ENCODE results near the gene GARNL3. TPM values are rescaled to one million over a fixed set of nuclear protein-coding genes. Genes with fewer than 3 reads are reported as not detected.

The GARNL3 gene, protein sequence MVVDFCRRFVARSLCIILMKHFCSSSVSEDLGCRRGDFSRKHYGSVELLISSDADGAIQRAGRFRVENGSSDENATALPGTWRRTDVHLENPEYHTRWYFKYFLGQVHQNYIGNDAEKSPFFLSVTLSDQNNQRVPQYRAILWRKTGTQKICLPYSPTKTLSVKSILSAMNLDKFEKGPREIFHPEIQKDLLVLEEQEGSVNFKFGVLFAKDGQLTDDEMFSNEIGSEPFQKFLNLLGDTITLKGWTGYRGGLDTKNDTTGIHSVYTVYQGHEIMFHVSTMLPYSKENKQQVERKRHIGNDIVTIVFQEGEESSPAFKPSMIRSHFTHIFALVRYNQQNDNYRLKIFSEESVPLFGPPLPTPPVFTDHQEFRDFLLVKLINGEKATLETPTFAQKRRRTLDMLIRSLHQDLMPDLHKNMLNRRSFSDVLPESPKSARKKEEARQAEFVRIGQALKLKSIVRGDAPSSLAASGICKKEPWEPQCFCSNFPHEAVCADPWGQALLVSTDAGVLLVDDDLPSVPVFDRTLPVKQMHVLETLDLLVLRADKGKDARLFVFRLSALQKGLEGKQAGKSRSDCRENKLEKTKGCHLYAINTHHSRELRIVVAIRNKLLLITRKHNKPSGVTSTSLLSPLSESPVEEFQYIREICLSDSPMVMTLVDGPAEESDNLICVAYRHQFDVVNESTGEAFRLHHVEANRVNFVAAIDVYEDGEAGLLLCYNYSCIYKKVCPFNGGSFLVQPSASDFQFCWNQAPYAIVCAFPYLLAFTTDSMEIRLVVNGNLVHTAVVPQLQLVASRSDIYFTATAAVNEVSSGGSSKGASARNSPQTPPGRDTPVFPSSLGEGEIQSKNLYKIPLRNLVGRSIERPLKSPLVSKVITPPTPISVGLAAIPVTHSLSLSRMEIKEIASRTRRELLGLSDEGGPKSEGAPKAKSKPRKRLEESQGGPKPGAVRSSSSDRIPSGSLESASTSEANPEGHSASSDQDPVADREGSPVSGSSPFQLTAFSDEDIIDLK
- total RNA-seq: 22.9 TPM
- long read RNA-seq, partial matches to known transcripts: 4 of 35 reads
- long read RNA-seq, other reads (novel, unspliced or antisense): 28 of 35 reads

DNA sequence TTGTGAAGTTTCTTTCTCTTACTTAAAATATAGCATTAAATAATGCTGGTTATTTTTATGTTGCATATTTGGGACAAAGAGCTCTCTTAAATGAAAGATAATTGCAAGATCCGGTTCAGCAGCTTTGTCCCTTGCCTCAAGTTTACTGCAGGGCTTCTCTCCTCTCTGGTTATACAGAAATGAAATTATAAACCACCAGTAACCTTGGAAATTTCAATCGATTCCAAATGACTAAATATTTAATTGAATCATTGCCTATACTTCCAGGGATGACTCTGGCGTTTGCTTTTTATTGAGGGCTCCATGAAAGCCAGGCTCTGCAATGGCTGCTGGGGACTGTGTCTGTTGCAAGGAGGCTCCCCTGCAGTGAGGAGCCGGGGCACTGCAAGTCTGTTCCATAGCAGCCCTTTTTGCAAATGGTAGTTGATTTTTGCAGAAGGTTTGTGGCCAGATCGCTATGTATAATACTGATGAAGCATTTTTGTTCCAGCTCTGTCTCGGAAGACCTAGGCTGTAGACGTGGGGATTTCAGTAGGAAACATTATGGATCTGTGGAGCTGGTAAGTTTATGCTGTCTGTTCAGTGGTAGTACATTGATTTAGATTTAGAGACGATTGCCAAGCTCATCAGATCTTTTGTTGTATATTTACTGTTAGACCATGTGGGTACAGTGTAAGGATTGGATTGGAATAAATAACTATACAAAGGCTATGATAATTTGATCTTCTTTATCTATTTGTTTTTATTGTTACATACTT is at the start of gene GARNL3:
Gene GARNL3, plus strand, starts transcription at position 313 of the 758 bp plus-strand sequence. Its CDS starts 104 bp downstream, at position 417.
- peak within 1 kb of the TSS; percentile 78 for H3K27ac ChIP-seq (replicated peaks)
- peak within 1 kb of the TSS; percentile 60 for H3K4me3 ChIP-seq

DNA sequence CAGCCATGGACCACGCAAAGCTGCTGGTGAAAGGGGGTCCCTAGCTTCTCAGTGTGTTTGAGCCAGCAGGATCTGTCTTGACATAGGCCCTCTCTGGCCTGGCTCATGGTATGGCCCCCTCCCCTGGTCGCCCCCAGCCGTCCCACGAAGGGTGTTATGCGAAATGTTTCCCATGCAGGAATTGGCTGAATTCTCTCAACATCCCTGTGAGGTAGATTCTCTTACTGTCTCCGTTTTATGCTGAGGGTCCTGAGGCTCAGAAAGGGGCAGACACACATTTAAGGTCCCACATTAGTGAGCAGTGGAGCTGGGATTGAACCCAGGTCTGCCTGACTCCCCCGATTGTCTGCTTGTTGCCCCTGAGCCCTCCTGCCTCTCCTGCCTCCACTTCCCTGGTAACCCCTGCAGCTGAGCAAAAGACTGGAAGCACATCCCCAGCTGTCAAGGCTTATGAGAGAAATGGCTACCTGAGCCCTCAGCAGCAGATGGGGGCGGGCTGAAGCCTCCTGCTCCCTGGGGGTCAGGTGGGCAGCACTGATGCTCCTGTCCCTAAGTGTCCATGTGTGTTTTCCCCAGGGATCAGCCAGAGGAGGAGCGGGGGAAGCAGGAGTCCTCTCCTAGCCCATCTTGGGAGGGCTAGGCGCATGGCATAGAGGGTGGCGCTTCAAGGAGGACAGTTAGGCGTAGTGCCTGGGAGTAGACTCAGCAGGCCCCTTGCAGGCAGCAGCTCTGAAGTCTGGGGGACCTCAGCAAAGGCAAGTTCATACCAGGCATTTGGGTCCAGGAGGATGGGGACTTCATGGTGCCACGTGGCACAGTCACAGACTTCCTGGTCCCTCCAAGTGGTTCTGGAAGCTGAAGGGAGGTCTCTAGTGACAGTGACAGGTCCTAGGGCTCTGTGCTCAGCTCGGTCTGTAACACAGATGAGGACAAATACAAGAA is 49.0 kb upstream of the GARNL3 start:
- H3K9me3 ChIP-seq (replicated peaks): no peaks in the 10 kb centered on the region
- H3K36me3 ChIP-seq: peaks cover 5% of the 10 kb centered on the region
- no peak for DNase-seq
- H3K27me3 ChIP-seq (ENCODE audit: low read depth): no peaks in the 10 kb centered on the region
- peaks cover 3% of the 10 kb centered on the region for H3K4me1 ChIP-seq
- TF ChIP-seq, protein P1, sequence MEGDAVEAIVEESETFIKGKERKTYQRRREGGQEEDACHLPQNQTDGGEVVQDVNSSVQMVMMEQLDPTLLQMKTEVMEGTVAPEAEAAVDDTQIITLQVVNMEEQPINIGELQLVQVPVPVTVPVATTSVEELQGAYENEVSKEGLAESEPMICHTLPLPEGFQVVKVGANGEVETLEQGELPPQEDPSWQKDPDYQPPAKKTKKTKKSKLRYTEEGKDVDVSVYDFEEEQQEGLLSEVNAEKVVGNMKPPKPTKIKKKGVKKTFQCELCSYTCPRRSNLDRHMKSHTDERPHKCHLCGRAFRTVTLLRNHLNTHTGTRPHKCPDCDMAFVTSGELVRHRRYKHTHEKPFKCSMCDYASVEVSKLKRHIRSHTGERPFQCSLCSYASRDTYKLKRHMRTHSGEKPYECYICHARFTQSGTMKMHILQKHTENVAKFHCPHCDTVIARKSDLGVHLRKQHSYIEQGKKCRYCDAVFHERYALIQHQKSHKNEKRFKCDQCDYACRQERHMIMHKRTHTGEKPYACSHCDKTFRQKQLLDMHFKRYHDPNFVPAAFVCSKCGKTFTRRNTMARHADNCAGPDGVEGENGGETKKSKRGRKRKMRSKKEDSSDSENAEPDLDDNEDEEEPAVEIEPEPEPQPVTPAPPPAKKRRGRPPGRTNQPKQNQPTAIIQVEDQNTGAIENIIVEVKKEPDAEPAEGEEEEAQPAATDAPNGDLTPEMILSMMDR (IDR thresholded peaks at IDR 0.05; ENCODE audit: borderline replicate concordance): no peak
- H3K27ac ChIP-seq (replicated peaks): no peak overlapping the region
- H3K4me3 ChIP-seq: no peak overlapping the region
- intact Hi-C loops (cut with micrococcal nuclease): no loop called here

More for the DNA sequence above, at the start of gene GARNL3:
- DNase-seq: no peak
- Histone ChIP-seq H3K9me3 (replicated peaks) (no peaks in the 10 kb centered on the region), H3K36me3 (no peaks in the 10 kb centered on the region), H3K27me3 (ENCODE audit: low read depth) (no peaks in the 10 kb centered on the region), H3K4me1 (peaks cover 52% of the 10 kb centered on the region)
- intact Hi-C loops (cut with micrococcal nuclease): no loop called here
- TF ChIP-seq, protein P1 (IDR thresholded peaks at IDR 0.05; ENCODE audit: borderline replicate concordance): no peak

DNA sequence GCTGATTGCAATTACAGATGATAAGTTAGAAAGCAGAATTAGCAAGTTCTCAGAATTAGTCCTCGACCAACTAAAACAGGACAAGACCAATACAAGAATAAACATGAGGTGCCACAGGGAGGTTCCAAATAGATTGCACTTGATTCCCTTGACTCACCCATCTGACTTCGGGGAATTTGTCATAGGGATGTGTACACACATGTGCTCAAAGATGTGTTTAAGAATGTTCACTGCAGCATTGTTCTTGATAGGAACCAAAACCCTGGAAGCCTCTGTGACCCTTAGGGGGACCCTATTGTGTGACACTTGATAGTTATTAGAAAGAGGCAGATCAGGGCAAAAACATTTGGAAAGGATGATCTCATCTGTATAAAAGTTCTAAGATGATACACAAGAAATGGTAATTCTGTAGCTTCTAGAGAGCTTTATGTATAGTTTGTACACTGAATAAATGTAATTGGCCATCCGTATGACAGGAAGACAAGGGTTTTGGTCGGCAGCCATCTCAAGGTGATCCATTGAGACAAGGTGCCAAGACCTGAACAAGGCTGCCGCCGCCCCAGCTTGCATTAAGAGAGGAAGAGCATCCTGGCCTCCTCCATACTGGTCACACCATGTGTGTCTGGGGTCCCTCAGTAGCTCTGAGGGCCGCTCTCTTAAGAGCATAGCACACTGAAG is 48.2 kb upstream of the GARNL3 start:
- intact Hi-C loops (cut with micrococcal nuclease): no loop called here
- no peak for DNase-seq
- TF ChIP-seq, protein P1 (IDR thresholded peaks at IDR 0.05; ENCODE audit: borderline replicate concordance): no peak
- Histone ChIP-seq H3K4me1 (peaks cover 3% of the 10 kb centered on the region), H3K4me3 (no peak overlapping the region), H3K36me3 (peaks cover 5% of the 10 kb centered on the region), H3K9me3 (replicated peaks) (no peaks in the 10 kb centered on the region), H3K27ac (replicated peaks) (no peak overlapping the region), H3K27me3 (ENCODE audit: low read depth) (no peaks in the 10 kb centered on the region)

DNA sequence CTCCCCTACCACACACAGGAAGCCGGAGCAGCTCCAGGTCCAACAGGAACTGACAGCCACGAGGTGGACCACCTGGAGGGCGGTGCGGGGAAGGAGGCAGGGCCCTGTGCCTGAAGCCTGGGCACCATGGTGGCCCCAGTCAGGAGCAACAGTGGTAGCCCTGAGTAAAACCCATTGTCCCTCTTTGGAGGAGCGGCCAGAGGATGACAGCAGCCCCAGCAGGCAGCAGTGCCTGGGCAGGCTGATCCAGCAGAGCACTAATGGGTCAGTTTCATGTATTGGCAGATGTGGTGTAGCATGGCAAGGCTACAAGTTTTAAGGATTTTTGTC is 47.7 kb upstream of the GARNL3 start:
- DNase-seq: no peak
- intact Hi-C loops (cut with micrococcal nuclease): no loop called here
- TF ChIP-seq, protein P1 (IDR thresholded peaks at IDR 0.05; ENCODE audit: borderline replicate concordance): no peak

More for the DNA sequence above, 47.7 kb upstream of the GARNL3 start:
- Histone ChIP-seq H3K27me3 (ENCODE audit: low read depth) (no peaks in the 10 kb centered on the region), H3K27ac (replicated peaks) (no peak overlapping the region), H3K9me3 (replicated peaks) (no peaks in the 10 kb centered on the region), H3K36me3 (peaks cover 5% of the 10 kb centered on the region), H3K4me1 (peaks cover 3% of the 10 kb centered on the region), H3K4me3 (no peak overlapping the region)

Data from left ventricle myocardium inferior (tissue), 1 donor.